ENCODE data around the gene TXNDC5.
"Not testable (repeated sequence)": the region's sequence is repeated elsewhere in the genome, so short reads cannot be mapped to it uniquely, and the experiment has no call there.

TXNDC5 gene

DNA sequence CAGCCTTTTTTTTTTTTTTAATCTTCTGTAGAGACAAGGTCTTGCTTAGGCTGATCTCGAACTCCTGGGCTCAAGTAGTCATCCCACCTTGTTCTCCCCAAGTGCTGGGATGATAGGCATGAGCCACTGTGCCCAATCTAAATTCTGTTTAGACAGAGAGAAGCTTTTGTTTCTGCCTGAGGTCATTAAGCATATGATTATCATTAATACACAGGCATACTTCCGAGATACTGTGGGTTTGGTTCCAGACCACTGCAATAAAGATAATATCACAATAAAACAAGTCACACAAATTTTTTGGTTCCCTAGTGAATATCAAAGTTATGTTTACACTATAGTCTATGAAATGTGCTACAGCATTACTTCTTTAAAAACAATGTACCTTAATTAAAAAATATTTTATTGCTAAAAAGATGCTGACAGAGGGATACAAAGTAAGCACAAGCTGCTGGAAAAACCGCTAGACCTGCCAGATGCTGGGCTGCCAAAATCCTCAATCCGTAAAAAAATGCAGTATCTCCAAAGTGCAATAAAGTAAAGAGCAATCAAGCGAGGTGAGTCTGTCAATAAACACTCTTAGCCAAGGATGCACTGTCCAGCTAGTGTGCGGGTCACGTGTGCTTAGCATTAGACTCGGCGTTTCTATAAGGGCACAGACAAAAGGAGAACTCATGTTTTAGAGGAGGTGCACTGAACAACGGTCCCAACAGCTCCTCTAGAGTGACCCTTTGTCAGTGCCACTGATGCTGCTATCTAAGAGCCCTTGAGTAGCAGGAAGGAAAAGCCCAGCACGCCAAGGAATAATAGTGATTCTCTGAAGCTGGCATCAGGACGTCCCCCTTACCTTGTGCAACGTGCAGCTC, 16.1 kb downstream of the TXNDC5 start:
- no peak for DNase-seq

DNA sequence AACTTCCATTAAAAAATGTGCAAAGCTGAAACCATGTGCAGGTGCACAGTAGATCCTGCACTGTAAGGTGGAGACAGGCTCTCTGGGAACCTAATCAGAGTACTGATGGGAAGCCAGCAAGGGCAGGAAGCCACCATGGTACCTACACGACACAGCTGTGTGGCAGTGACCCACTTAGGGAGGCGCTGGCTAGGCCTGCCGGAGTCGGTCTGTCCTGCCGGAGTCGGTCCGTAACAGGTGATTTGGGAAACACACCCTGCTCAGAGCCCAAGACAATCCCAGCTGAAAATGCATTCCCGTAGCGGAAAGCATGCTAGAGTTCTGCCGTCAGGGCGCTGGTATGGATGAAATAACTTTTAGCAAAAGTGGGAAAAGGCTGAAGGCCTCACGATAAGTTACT, 17.2 kb downstream of the TXNDC5 start:
- DNase-seq = no peak

DNA sequence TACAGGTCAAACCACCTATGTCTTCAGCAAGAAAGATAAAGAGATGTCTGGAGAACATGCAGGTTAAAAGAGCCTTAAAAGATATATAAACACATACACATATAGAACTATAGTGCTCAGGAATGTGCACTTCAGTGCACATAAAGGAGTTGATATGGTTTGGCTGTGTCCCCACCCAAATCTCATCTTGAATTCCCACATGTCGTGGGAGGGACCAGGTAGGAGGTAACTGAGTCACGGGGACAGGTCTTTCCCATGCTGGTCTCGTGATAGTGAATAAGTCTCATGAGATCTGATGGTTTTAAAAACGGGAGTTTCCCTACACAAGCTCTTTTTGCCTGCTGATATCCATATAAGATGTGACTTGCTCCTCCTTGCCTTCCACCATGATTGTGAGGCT, 18.2 kb downstream of the TXNDC5 start:
- not testable (repeated sequence) for DNase-seq

DNA sequence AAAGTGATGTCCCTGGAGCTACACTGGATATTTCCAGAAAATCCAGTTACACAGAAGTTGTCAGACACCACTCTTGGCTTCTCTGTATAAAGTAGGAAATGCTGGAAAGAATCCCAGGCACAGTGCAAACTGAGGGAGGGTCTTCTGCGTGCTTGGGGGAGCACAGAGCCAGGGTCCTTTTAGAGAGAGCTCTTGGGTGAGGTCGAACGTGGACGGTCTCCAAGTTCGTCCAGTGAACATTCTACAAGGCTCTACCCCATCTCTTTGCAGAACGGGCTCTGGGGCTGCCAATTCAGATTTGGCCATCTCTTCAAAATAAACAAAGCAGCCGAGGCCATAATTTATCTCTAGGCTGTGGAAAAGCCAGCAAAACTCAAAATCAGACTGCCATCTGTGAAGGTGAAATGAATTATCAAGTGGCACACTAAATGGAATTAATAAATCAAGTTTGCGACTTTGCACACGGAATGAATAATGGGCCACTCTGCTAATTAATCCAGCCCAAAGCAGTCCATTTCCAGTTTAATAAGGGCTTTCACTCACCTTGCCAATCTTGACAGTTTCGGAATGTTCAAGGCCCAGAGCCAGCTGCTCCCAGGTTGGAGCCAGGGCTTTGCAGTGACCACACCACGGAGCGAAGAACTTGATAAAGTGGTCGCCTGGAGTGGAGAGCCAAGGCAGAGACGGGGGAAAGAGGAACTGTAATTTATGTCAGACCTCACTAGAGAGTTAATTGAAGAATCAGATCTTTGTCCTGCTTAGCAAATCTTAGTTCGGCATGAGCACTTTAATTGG, 19.3 kb downstream of the TXNDC5 start:
- no peak for DNase-seq

DNA sequence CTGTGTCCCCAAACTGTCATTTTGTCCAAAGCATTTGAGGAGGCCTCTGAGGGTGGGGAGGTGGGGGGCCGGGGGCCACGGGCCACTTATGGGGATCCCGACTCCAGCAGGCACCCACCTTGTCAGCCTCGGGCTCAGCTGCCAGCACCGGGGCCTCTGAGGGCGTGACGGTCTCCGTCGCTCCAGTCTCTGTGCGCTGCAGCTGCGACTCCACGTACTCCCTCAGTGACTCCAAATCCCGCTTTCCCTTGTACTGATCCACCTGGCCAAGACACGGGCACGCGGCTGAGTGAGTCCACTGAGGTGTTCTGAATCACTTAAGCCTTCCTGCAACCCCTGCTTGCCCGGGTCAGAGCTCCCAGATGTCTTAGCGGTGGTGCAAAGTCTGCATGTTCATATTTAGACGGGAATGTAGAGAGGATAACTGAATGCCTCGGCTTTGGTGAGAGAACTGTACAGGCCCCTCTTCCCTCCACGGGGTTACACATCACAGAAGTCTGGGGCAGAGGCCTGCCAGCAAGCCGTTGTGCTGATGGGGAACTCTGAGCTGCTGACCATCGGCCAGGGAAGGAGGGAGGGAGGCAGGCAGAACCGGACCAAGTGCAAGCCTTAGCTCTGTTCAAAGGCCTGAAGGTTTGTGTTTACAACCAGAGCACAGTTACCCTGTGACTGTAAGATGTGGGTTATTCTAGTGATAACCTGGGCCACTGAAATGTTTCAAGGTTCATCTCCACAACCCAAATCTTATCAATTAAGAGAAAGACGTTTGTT, 21.8 kb downstream of the TXNDC5 start:
- DNase-seq = no peak

DNA sequence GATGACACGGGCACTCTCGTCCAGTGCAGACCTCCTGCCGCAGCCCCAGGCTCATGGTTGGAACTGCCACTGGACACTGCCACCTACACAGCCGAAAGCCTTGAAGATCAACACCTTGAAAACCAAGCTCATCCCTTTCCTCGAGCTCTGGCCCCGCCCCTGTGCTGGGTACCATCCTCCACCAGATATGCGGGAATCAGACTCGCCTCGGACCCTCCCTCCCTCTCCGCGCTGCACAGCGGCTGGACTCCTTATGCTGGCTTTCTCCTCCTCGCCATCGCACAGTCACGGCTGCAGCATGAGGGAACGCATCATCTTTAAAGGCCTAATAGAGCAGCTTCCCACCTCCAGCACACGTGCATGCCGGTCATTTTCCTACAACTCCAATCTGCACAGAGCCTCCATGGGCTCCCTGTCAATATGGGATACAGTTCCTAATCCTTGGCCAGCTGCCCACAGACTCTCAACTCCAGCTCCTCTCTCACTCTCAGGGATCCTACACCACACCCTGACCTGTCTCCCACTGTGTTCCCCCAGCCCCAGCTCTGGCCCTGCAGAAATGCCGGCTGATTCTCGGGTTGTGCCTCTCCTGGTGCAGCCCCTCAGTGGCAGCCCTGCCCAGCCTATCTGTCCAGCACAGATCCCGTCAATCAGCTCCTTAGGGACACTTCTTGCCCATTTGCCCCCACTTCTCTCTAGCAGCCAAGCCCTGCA, 23.2 kb downstream of the TXNDC5 start:
- DNase-seq = no peak

DNA sequence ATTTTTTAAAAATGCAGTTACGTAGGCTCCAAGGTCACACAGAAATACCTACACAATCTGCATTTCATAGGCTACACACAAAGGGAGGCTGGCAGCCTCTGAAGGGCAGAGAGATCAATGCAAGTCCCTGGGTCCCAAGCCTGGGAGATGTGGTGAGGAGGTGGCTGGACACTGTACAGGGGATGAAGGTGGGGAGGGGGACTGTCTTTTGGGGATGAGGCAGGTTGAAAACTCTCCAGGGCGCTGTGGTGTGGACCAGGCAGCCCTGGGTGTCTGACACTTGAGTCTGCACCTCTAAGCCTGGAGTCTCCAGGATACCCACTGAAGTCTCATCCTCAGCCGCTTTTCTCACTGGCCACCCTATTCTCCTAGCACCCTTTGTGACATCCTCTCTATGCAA, 24.5 kb downstream of the TXNDC5 start:
- DNase-seq = no peak

DNA sequence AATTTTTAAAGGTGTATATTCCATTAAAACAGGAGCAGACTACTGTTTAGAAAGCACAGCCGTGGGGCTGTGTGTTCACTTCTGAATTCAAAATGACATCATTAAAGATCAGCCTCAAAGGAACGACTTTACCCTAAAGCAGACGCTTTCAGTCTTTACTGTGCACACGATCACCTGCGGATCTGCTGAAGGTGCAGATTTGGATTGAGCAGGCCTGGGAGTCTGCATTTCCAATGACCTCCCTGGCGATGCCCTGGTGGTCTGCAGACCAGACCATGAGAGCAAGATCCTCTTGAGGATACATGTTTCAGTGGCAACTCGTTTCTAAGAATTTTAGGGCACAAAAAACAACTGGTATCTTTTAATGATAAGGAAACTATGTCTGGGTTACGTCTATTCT, 27.2 kb downstream of the TXNDC5 start:
- no peak for DNase-seq

DNA sequence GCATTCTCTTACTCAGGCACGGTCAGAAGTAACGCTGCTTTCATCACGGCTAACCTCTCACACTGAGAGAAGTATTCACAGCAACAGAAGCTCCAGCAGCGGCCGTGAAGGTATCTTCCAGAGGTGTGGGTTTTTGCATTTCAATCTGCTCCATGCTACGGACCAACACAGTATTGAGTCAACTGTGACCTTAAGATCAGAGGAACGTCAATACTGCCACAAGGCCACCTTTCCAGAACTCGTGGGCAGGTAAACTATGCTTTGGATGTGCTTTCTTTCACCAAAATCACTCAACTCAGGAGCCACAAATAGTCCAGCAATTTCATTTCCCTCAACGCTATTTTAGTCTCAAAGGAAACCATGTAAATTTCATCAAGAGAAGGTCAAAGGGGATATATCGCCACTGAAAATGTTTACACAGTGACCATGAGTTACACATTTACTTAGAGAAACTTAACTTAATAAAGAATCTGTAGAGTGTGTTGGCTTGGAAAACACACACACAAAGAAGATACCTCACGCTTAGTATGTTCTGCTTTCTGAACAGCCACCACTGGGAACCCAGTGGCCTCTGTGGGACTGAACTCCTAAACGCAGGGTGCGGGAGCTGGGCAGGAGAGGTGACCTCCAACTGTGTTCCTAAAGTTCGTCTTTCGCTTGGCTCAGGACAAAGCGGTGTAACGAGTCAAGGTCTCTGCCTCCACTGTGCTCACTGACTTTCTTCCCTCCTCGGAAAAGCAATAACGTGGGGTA, 27.9 kb downstream of the TXNDC5 start:
- DNase-seq = no peak

DNA sequence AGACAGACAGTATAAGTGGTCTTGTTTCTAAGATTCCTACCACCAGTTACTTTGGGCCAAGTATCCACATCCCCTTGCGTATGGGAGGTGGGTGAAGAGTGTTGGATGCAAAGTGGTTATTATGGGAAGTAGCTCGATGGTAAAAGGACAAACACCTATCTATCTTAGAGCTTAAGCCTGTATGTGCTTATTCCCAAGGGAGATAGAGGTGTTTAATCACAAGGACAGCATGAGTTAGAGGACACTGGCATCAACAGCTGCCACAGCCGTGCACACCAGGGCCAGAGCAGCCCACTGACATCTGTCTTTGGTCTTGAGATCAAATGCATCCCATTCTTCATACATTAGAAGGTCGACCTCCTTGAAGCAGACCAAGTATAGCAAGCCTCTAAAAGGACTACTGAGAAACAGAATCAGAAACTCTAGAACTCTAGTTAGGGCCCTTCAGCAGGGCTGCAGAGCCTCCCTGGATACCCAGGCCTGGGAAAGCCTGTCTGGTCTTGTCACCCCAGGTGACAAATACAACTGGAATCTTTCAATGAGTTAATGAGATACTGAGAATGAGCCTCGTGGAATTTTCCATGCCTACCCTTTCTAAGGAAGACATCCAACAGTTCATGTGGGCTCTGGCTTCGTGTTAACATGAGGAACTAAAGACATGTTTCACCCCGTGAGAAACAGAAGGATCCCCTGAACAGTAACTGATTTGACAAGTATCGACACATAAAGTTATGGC, 28.7 kb downstream of the TXNDC5 start:
- no peak for DNase-seq

DNA sequence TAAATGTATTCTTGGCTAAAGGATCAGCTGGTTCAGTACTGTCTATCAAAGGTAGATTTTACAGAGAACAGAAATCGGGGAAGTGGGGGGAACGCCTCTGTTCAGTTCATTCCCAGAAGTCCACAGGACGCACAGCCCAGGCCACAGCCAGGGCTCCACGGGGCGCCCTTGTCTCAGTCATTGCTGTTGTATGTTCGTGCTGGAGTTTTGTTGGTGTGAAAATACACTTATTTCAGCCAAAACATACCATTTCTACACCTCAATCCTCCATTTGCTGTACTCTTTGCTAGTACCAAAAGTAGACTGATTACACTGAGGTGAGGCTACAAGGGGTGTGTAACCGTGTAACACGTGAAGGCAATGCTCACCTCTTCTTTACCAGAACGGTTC, 29.9 kb downstream of the TXNDC5 start:
- DNase-seq = no peak

DNA sequence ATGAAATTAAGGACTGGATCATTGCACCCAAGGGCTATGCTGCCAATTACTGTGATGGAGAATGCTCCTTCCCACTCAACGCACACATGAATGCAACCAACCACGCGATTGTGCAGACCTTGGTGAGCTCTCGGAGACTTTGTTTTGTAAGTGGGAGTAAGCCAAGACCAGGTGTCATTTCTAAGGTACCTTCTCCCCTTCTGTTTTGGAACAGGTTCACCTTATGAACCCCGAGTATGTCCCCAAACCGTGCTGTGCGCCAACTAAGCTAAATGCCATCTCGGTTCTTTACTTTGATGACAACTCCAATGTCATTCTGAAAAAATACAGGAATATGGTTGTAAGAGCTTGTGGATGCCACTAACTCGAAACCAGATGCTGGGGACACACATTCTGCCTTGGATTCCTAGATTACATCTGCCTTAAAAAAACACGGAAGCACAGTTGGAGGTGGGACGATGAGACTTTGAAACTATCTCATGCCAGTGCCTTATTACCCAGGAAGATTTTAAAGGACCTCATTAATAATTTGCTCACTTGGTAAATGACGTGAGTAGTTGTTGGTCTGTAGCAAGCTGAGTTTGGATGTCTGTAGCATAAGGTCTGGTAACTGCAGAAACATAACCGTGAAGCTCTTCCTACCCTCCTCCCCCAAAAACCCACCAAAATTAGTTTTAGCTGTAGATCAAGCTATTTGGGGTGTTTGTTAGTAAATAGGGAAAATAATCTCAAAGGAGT, 30.4 kb downstream of the TXNDC5 start:
- DNase-seq = no peak

DNA sequence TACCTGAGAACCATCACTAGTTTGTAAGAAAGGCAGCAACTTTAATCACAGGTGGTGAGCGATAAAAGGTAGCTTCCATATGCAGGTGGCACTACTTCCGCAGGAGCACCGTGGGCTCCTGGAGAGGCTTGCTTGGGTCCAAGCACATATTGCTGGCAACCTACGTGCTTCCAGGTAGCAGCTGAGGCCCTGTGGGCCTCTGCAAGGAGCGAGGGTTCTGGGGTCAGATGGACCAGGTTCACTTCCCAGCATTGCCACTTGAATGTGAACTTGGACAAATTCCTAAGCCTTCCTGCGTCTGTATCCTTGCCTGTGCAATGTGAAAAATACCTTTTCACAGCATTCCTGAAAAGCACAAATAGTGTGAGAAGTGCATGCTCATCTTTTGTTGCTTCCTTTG, 31.0 kb downstream of the TXNDC5 start:
- no peak for DNase-seq

DNA sequence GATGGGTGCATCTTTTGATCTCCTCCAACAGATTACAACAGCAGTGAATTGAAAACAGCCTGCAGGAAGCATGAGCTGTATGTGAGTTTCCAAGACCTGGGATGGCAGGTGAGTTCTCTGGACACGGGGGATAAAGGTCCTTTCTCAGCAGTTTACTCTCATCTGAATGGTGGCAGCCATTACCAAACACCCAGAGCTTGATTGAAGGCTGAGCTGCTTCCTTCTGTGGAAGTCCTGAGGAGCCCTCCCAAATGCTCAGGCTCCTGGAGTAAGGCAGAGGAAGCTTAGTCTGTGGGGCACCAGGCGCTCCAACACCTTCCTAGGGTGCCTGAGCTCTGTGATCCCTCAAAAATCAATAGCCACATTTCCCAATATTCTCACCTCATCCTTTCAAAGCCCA, 31.5 kb downstream of the TXNDC5 start:
- no peak for DNase-seq

DNA sequence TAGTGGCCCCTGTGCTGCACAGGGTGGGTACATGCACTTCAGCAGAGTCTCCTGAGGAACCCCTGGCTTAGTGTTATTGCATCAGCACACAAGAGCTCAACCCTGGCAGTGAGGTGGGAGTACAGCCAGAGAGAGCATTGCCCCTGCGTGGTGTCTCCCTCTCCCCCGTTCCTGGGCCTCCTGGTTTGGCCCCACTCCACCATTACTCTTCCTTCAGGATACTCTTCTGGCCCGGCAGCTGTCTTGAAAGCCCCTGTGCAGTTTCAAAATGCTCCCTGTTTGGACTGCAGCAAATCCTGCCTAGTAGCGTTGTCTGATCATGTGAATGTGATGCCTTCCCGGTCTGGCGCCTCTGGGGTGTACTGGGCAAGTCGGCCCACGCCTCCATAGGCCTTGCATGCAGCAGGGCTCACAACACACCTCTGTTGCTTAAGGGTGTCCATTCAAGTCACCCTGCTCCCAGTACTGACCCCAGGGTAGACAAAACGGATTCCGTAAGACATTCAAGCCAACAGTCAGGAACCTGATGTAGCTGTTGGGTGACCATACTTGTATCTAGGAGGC, 32.1 kb downstream of the TXNDC5 start:
- no peak for DNase-seq

DNA sequence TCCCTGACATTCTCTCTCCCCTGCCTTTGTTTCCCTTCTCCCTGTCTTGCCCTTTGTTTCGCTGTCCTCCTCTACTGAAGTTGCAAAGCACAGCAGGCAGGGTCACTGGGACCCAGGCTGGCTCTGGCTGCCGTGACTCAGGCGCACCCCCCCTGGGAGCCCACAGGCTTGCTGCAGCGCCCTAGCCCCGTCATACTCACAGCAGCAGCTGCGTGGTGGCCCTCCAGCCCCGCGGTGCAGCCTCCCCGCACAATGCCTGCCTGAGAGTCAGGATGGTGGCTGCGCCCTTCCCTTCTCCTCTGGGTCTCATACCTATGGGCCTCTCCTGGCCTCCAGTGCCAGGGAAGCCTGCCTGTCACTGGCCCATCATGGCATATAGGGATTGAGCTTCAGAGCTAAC, 41.7 kb downstream of the TXNDC5 start:
- no peak for DNase-seq

DNA sequence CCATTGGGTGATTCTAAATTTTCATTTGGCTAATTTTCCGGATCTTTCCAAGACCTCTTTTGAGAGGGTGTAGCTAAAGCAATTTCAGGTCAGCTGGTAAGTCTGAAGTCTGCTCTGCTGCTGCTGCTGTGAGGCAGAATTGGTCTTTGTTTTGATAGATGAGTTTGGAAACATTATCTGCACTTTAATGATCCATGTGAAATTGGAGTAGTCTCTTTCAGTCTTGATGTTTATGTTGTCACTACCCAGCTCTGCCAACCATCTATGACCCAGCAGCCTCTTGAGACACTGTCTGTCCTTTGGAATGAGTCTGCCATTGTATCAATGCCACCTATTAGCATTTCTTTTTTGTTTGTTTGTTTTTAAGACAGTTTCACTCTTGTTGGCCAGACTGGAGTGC, 44.1 kb downstream of the TXNDC5 start:
- no peak for DNase-seq

DNA sequence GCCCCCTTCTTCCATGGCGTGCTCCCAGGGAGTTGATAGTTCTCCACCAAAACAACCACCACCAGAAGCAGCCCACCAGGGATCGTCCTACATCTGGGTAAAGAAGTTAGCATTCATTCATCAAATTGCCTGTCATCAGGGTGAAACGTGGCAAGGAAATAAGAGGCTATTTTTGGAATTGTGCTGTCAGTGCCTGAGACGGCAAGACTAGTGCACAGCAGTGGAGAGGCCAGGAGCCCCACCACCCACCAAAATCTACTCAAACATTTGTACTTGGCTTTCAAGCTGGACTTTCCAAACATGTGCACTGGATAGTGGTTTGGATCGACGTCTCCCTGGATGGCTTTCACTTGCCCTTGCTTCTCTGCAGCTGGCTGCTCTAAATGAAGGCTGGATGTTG, 44.8 kb downstream of the TXNDC5 start:
- no peak for DNase-seq

DNA sequence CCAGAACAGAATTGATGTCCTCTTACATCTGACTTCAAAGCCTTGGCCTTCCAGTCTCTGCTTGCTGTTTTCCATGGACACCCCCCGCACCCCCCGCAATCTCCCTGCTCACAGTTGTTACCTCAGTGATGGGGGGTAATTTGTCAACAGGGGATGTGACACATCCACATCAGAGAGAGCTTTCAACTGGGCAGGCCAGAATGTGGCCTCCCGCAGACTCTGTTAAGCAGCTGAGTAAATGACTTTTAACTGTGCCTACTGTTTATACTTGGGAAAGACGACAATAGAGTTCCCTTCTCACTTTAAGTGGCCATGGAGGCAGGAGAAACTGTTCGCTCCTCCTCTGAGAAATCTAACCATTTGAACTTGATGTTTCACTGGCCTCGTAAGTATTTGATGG, 51.0 kb downstream of the TXNDC5 start:
- DNase-seq = no peak

DNA sequence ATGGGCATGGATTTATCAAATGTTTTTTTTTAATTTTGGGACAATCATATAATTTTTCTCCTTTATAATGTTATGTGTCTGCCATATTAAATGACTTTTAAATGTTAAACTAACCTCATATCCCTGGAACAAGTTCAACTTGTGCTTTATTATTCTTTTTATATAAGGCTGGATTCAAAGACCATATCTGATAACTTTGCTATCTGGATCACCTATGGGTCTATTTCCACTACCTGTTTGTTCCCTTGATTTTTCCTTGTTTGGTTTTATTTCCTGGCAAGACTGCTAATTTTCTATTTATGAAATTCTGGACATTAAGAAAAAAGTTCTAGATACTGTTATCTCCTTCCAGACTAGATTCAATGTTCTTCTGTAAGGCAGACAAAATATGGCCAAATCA, 58.8 kb downstream of the TXNDC5 start:
- no peak for DNase-seq

All from stimulated activated CD4-positive, alpha-beta T cell treated with anti-CD3 and anti-CD28 coated beads, Interleukin-4, amount 100 ng/mL, for 1 hour (primary cell).